ENCODE data around the gene TGFBR3.

The TGFBR3 gene

GRCh38 chr1:91700771-91701471 lies 185.0 kb downstream of the TGFBR3 start:
- no peak overlapping the region for H3K4me3 Mint-ChIP-seq
- H3K27ac Mint-ChIP-seq, result no peak overlapping the region
- H3K36me3 Mint-ChIP-seq, result peaks cover 26% of the 10 kb centered on the region
- peaks cover 32% of the 10 kb centered on the region for H3K4me1 Mint-ChIP-seq (ENCODE audit: low read depth)
- H3K27me3 Mint-ChIP-seq, result no peaks in the 10 kb centered on the region
- no peaks in the 10 kb centered on the region for H3K9me3 Mint-ChIP-seq (ENCODE audit: low read depth)

- H3K9me3 Mint-ChIP-seq (ENCODE audit: low read depth), result no peaks in the 10 kb centered on the region
- peaks cover 30% of the 10 kb centered on the region for H3K36me3 Mint-ChIP-seq
- no peaks in the 10 kb centered on the region for H3K27me3 Mint-ChIP-seq
- no peak overlapping the region for H3K27ac Mint-ChIP-seq
- no peak overlapping the region for H3K4me3 Mint-ChIP-seq
- H3K4me1 Mint-ChIP-seq (ENCODE audit: low read depth), result peaks cover 32% of the 10 kb centered on the region
These were observed 185.6 kb downstream of the TGFBR3 start for GRCh38 chr1:91700332-91700731.

GRCh38 chr1:91699339-91699974 lies 186.5 kb downstream of the TGFBR3 start:
- no peak overlapping the region for H3K4me3 Mint-ChIP-seq

DNA sequence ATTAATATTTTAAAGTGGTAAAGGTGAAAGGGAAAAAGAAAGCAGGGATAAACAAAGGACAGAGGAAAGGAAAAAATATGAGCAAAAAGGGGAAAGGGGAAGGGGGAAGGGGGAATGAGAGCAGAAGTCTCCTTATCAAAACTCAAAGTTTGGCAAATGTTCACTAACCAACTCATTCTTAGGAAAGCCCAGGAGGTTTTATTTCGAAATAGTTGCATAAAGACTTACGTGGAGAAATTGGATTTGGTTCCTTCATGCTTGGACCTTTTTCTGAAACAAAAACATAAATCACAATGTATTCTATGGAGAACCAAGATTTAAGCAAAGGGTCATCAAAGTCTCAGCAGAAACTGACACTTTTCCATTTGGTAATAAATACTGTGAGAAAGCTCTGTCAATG lies 188.1 kb downstream of the TGFBR3 start:
- Mint-ChIP-seq H3K36me3 (peaks cover 32% of the 10 kb centered on the region), H3K27me3 (no peaks in the 10 kb centered on the region), H3K9me3 (ENCODE audit: low read depth) (no peaks in the 10 kb centered on the region), H3K27ac (peak overlapping the region; percentile 96), H3K4me1 (ENCODE audit: low read depth) (peaks cover 32% of the 10 kb centered on the region), H3K4me3 (peak overlapping the region; percentile 79)

More at GRCh38 chr1:91699339-91699974, 186.5 kb downstream of the TGFBR3 start:
- no peak overlapping the region for H3K27ac Mint-ChIP-seq
- no peaks in the 10 kb centered on the region for H3K9me3 Mint-ChIP-seq (ENCODE audit: low read depth)
- no peaks in the 10 kb centered on the region for H3K27me3 Mint-ChIP-seq
- peaks cover 27% of the 10 kb centered on the region for H3K36me3 Mint-ChIP-seq
- H3K4me1 Mint-ChIP-seq (ENCODE audit: low read depth), result peaks cover 32% of the 10 kb centered on the region

DNA sequence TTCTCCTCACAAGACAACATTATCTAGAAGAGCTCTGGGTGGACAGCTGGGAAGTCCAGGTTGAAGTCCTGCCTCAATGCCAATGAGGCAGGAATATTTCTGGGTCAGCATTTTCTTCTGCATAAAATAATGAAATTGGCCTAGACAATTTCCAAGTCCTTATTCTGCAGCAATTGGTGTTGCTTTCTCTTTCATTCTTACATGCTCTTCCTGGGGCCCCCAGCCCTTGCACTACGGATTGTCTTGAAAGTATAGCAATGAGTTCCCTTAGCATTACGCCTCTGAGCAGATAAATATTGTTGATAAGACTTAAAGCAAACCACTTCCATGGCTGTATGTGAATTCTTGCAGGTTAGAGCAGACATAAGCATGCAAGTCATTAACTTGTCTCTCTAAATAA lies 188.5 kb downstream of the TGFBR3 start:
- Mint-ChIP-seq H3K4me1 (ENCODE audit: low read depth) (peaks cover 32% of the 10 kb centered on the region), H3K36me3 (peaks cover 36% of the 10 kb centered on the region), H3K27ac (peak overlapping the region; percentile 96), H3K9me3 (ENCODE audit: low read depth) (no peaks in the 10 kb centered on the region), H3K4me3 (peak overlapping the region; percentile 79), H3K27me3 (no peaks in the 10 kb centered on the region)

- Mint-ChIP-seq H3K27ac (no peak overlapping the region), H3K27me3 (no peaks in the 10 kb centered on the region), H3K4me3 (no peak overlapping the region), H3K36me3 (peaks cover 40% of the 10 kb centered on the region), H3K4me1 (ENCODE audit: low read depth) (peaks cover 32% of the 10 kb centered on the region), H3K9me3 (ENCODE audit: low read depth) (no peaks in the 10 kb centered on the region)
These were observed 189.6 kb downstream of the TGFBR3 start for GRCh38 chr1:91696321-91696720.

GRCh38 chr1:91693557-91693956 lies 192.4 kb downstream of the TGFBR3 start:
- peaks cover 23% of the 10 kb centered on the region for H3K4me1 Mint-ChIP-seq (ENCODE audit: low read depth)
- H3K9me3 Mint-ChIP-seq (ENCODE audit: low read depth), result no peaks in the 10 kb centered on the region
- H3K36me3 Mint-ChIP-seq, result peaks cover 41% of the 10 kb centered on the region
- no peak overlapping the region for H3K4me3 Mint-ChIP-seq
- no peaks in the 10 kb centered on the region for H3K27me3 Mint-ChIP-seq
- no peak overlapping the region for H3K27ac Mint-ChIP-seq

DNA sequence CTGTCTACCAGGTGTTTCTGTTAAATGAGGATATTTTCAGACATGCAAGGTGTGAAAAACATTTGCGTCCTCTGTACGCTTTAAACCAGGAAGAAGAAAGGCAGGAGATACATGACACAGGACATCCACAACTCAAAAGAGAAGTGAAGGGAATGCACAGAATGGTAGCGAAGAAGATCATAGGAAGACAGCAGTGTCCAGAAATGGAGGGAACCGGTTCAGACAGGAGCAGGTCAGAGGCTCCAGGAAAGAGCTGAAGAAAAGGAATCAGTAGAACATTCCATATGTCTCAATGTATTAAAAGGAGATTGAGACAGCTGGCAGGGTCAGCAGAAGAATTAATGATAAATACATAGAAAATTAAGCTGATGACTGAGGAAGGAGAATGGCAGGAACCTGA lies 194.4 kb downstream of the TGFBR3 start:
- Mint-ChIP-seq H3K36me3 (peaks cover 40% of the 10 kb centered on the region), H3K27me3 (no peaks in the 10 kb centered on the region), H3K27ac (no peak overlapping the region), H3K4me3 (no peak overlapping the region), H3K9me3 (ENCODE audit: low read depth) (no peaks in the 10 kb centered on the region), H3K4me1 (ENCODE audit: low read depth) (peaks cover 5% of the 10 kb centered on the region)

DNA sequence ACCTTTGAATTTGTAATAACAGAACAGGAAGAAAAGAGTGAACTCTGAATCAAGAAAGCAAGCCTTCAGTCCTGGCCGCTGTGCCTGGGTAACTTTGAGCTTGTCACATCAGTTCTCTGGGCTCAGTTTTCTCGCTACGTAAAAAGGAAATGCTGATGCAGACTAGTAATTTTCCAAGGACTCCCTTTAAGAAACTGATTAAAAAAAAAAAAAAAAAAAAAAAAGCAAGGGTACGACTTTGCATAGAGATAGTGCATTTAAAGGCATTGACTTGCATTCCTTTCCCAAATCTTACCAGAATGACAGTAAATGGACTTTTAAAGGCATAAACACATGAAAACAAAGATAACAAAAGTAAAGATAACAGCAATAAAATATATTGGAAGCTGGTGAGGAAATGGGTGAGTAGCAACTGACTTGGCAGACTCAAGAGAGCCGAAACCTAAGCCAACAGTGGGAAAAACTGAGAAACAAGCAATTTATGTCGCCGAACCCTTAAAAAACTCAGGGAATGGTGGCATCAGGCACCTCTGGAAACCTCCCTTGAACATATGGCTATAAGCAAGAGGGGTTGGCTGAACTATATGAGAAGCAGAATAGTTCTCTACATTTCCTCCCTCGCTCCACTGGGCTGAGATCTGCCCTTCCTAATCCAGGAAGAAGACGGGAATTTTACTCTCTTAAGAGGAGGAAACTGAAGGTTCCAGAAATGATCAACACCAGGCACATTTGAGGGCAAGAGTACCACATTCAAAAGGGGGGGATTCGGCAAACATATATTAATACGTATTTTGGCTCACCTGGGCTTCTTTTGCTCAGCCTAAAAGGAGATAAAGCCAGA lies 196.1 kb downstream of the TGFBR3 start:
- H3K36me3 Mint-ChIP-seq, result peaks cover 32% of the 10 kb centered on the region
- H3K27me3 Mint-ChIP-seq, result no peaks in the 10 kb centered on the region
- H3K4me3 Mint-ChIP-seq, result no peak overlapping the region
- no peak overlapping the region for H3K27ac Mint-ChIP-seq
- peaks cover 12% of the 10 kb centered on the region for H3K4me1 Mint-ChIP-seq (ENCODE audit: low read depth)
- no peaks in the 10 kb centered on the region for H3K9me3 Mint-ChIP-seq (ENCODE audit: low read depth)

DNA sequence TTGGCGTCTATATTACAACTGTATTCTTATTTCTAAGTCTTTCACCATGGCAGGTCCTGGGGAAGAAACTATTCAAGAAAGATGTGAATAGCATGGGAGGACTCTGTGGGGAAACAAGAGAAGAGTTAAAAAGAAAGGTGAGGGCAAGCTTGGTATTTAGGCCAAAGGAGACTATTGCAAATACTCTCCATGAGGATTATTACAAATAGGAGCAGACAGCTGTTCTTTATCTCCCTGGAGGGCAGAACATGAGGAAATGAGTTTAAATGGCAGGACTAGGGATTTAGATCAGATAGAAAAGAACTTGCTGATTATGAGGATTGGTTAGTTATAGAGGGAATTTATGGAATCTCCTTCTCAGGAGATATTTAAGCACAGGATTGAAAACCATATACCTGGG lies 198.5 kb downstream of the TGFBR3 start:
- Mint-ChIP-seq H3K4me1 (ENCODE audit: low read depth) (peaks cover 21% of the 10 kb centered on the region), H3K27ac (no peak overlapping the region), H3K27me3 (no peaks in the 10 kb centered on the region), H3K4me3 (no peak overlapping the region), H3K36me3 (peaks cover 22% of the 10 kb centered on the region), H3K9me3 (ENCODE audit: low read depth) (no peaks in the 10 kb centered on the region)

GRCh38 chr1:91685994-91686393 lies 200.0 kb downstream of the TGFBR3 start:
- H3K27ac Mint-ChIP-seq, result no peak overlapping the region
- peaks cover 17% of the 10 kb centered on the region for H3K36me3 Mint-ChIP-seq
- peaks cover 21% of the 10 kb centered on the region for H3K4me1 Mint-ChIP-seq (ENCODE audit: low read depth)

DNA sequence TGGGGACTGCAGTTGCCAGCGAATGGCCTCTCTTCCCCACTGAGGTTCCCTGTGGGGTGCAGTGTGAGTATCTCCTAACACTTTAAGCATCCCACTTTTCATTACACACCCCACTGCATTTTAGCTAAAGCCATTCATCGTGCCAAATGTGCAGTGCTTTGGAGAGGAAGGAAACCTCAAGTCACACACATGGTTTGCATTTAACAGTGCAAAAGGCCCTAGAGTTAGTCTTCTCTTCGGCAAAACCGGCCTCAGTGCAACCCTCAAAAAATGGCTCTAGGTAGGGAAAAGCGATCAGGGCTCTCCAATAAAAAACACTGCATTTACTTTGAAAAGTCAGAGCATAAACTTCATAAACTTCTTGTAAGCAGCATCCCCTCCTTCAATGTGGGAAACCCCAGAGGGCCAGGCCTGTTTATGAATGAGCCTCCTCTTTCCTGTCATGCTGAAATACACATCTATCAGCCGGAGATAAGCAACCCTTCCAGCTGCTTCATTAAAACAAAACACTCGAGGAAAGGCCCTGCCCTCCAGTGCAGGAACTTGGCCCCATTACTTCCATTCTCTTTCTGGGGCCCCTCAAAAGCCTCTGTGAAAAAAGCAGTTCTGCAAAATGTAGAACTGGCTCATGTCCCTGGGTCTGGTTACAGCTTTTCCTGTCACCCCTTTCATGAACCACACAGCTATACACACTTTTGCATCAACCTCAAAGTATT lies 201.3 kb downstream of the TGFBR3 start:
- Mint-ChIP-seq H3K36me3 (peaks cover 17% of the 10 kb centered on the region), H3K27ac (peak overlapping the region; percentile 64), H3K27me3 (no peaks in the 10 kb centered on the region), H3K4me3 (peak overlapping the region; percentile 28), H3K4me1 (ENCODE audit: low read depth) (peaks cover 21% of the 10 kb centered on the region), H3K9me3 (ENCODE audit: low read depth) (no peaks in the 10 kb centered on the region)

More at GRCh38 chr1:91685994-91686393, 200.0 kb downstream of the TGFBR3 start:
- Mint-ChIP-seq H3K4me3 (no peak overlapping the region), H3K27me3 (no peaks in the 10 kb centered on the region), H3K9me3 (ENCODE audit: low read depth) (no peaks in the 10 kb centered on the region)

DNA sequence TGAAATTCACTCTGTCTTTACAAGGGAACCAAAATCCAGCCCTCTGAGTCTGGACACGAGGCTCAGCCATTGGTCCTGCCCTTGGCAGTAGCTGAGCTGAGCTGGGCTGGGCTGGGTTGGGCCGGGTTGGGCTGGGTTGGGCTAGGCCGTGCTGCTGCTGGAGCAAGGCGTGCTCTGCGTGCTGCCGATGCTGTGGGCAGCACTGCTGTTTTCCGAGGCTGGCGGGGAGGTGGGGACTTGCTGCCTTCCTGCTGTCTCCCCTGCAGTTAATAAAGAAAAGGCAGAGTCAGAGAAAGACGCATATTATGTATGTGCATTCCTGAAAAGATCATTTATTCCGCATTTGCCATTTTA lies 202.4 kb downstream of the TGFBR3 start:
- H3K27ac Mint-ChIP-seq, result no peak overlapping the region
- no peaks in the 10 kb centered on the region for H3K27me3 Mint-ChIP-seq
- H3K4me3 Mint-ChIP-seq, result no peak overlapping the region
- no peaks in the 10 kb centered on the region for H3K9me3 Mint-ChIP-seq (ENCODE audit: low read depth)
- H3K36me3 Mint-ChIP-seq, result peaks cover 11% of the 10 kb centered on the region
- peaks cover 21% of the 10 kb centered on the region for H3K4me1 Mint-ChIP-seq (ENCODE audit: low read depth)

- Mint-ChIP-seq H3K4me3 (no peak overlapping the region), H3K27ac (no peak overlapping the region), H3K36me3 (peaks cover 10% of the 10 kb centered on the region), H3K9me3 (ENCODE audit: low read depth) (no peaks in the 10 kb centered on the region), H3K27me3 (no peaks in the 10 kb centered on the region), H3K4me1 (ENCODE audit: low read depth) (peaks cover 21% of the 10 kb centered on the region)
These were observed 202.9 kb downstream of the TGFBR3 start for GRCh38 chr1:91682882-91683597.

Measured in activated naive CD8-positive, alpha-beta T cell (primary cell).